Osteoblast (primary cell): Measurements from ENCODE around the gene HRNR. TPM values are rescaled to one million over a fixed set of nuclear protein-coding genes. Genes with fewer than 3 reads are reported as not detected.

ENCODE experiments used
- total RNA-seq: library from RNA; depleted of rRNA; stranded (reverse); fragments of >200 nt; gene quantifications from 2 replicates; pipeline ENCODE4 v1.2.3, GENCODE V29; 2012

Gene HRNR
- total RNA-seq, 1 donor, result not detected

Other genes with a start within 250 kb of the HRNR start
- 103 and 116 TPM in 2 replicates for gene S100A10, start 230.3 kb downstream of the HRNR start, total RNA-seq
- gene S100A11, start 187.2 kb downstream of the HRNR start, total RNA-seq, result 142 and 167 TPM in 2 replicates
- not detected in 2 replicates for gene TCHHL1, start 135.1 kb downstream of the HRNR start, total RNA-seq
- gene TCHH, start 108.7 kb downstream of the HRNR start, total RNA-seq, result not detected in 2 replicates
- 0.29 and 0.36 TPM in 2 replicates for gene RPTN, start 65.0 kb downstream of the HRNR start, total RNA-seq
- gene FLG, start 101.0 kb upstream of the HRNR start, total RNA-seq, result 4.4 and 8.3 TPM in 2 replicates
- gene FLG2, start 135.8 kb upstream of the HRNR start, total RNA-seq, result not detected in 2 replicates
- not detected in 2 replicates for gene CRNN, start 190.1 kb upstream of the HRNR start, total RNA-seq